Suprapubic skin (tissue), 3 donors: ENCODE data around the gene UNKL.

ENCODE experiments used
- CTCF ChIP-seq, 2 donors: fragments of 200-600 bp in 1 of 2; fragments of 450-650 bp in 1 of 2; sonication (generic) in 1 of 2; IDR thresholded peaks; one replicate each; pipeline ENCODE4 v1.5.1; 2016 to 2019; ENCODE audit warnings: antibody characterized with exemption in 2 of 2, mild to moderate bottlenecking in 1 of 2, moderate library complexity in 1 of 2
- EP300 ChIP-seq: sonication (generic); formaldehyde crosslinking; IDR thresholded peaks from one replicate; pipeline ENCODE4 v1.6.1; 2017; ENCODE audit warnings: antibody characterized with exemption
- POLR2A ChIP-seq, 2 donors: fragments of 450-650 bp; IDR thresholded peaks; one replicate each; pipeline ENCODE4 v1.6.1; 2017; ENCODE audit warnings: antibody characterized with exemption in 2 of 2, mild to moderate bottlenecking in 2 of 2, moderate library complexity in 2 of 2

GRCh38 chr16:1393613-1394176, 20.8 kb downstream of the UNKL start:
- TF ChIP-seq POLR2A (IDR thresholded peaks at IDR 0.05) (no peak), CTCF (IDR thresholded peaks at IDR 0.05) (no peak), EP300 (no peak)
